Raji (cell line): ENCODE data around the gene MARCO.

Experiments used
- POLR2A ChIP-seq: IDR thresholded peaks from 2 replicates; pipeline ENCODE4 v1.6.1; 2011; ENCODE audit warnings: low read depth, low read length, control low read depth; ENCODE audit not compliant: insufficient read depth

MARCO gene, protein sequence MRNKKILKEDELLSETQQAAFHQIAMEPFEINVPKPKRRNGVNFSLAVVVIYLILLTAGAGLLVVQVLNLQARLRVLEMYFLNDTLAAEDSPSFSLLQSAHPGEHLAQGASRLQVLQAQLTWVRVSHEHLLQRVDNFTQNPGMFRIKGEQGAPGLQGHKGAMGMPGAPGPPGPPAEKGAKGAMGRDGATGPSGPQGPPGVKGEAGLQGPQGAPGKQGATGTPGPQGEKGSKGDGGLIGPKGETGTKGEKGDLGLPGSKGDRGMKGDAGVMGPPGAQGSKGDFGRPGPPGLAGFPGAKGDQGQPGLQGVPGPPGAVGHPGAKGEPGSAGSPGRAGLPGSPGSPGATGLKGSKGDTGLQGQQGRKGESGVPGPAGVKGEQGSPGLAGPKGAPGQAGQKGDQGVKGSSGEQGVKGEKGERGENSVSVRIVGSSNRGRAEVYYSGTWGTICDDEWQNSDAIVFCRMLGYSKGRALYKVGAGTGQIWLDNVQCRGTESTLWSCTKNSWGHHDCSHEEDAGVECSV

DNA sequence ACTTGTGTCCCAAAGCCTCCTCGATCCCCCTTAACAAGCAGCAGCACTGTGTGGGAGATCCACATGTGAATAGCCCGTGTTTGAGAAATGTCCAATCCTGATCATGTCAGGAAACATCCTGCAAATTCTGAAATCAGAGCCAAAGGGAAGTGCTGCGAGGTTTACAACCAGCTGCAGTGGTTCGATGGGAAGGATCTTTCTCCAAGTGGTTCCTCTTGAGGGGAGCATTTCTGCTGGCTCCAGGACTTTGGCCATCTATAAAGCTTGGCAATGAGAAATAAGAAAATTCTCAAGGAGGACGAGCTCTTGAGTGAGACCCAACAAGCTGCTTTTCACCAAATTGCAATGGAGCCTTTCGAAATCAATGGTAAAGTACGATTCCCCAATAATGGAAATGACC lies at the start of gene MARCO:
Gene MARCO (plus strand): TSS at position 164 of the 400 bp plus-strand sequence. CDS start 107 bp downstream, at position 271.
- TF ChIP-seq POLR2A, result no peak

DNA sequence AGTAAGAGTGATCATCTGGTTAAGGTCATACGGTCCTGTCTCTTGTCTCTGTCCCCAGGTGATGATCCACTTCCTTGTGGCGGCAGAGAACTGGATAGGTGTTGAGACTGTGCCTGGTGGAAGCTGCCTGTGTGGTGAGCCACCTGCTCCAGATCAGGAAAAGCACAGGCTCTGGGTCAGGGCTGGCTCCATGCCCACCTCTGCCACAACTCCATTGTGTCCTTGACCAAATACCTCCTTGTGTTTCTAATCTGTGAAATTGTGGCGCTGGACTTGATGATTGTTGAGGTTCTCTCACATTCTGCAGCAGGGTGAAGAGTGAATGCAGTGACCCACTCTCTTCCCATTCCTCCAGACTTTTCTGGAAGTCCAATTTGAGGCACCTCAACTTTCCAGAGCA lies 48.9 kb upstream of the MARCO start:
- TF ChIP-seq POLR2A, result no peak

DNA sequence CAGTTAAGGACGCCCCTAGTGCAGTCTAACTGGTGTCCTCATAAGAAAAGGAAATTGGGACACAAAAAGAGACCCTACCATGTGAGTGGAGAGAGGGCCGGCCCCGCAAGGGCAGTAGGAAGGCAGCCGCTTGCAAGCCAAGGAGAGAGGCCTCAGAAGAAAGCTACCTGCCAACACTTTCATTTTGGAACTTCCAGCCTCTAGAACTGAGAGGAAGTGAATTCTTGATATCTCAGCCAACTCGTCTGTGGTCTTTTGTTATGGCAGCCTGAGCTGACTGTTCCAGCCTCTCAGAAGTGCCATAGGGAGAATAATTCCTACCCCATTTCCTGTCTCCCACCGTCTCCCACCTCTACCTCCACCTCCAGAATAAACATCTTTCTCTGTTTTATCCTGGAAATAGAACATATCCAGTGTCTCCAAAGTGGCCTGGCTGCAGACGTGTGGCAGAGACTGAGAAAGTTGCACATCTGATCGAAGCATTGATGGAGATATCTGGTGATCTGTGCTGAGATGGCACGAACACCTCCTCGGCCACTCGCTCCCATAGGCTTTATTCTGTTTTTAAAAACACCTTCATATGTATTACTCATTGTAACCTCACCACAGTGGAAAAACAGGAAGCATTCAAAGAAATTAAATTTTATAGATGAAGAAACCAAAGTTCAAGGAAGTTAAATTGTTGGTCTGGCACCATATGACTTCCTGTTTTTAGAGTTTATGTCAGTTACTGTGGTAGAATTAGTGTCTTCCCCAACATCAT lies 39.5 kb upstream of the MARCO start:
- no peak for TF ChIP-seq POLR2A

DNA sequence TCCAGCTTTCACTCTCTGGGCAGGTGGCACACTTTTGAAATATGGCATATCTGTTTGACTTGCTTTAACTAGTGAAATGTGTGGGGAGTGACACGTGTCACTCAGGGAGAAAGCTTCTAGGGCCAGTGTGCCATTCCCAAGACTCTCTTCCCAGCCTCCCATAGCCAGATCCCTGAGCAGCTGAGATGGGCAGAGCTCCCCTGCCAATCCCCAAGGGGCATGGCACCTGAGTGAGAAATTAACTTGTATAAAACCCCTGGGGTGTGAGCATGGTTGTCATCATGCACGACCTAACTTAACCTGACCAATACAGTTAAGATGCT lies 39.0 kb upstream of the MARCO start:
- TF ChIP-seq POLR2A, result no peak

DNA sequence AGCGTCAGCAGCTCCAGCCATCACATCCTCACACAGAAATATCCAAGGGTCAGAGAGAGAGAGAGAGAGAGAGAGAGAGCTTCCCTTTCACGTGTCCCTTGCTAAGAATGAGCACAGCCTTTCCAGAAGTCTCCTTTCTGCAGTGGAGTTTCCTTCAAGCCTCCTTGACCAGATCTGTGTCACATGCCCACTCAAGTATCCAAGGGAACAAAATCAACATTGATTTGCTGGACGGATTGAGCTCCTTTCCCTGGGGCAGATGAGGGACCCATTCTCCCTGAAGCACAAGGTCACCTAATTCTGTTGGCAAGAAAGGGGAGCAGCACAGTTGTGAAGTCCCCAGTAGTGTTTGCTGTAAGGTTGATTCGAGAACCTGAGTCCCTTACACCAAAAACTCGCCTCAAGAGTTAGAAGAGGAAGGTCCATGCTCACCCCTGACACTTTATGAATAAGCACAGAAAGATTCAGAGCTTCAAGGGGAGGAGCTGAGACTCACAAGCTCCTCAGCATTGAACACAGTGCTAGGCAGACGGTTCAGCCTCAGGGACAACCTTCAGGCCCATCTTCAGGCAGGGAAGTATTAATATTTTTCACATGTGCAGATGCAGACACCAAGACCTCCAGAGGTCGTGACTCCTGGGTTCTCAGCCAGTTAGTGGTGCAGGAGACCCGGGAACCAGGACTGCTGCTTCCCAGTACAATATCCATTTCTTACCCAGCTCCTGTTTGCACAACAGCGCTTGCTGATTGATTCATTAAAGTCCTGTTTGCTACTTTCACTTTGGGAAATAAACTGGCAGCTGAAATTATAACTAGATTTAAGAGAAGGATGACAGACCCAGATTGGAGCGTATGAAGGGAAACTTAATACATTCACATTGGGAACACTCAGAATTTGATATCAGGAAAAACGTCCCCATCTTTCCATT lies 38.2 kb upstream of the MARCO start:
- no peak for TF ChIP-seq POLR2A

DNA sequence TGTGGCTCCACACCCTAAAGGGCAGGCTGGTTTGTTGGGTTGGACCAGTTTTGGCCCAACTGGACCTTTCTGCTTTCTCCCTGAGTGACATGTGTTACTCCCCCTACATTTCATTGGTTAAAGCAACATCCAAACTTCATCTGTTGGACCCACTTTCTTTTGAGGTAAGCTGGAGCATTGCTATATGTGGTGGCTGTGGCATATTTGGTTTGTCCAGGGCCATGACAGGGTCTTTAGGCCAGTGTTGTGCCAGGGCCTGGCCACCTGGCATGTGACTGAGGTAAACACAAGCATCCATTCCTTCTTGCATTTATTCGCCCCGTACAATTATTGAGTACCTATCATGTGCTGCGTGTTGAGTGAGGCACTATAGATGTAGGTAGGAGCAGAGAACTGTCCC lies 36.8 kb upstream of the MARCO start:
- no peak for TF ChIP-seq POLR2A

DNA sequence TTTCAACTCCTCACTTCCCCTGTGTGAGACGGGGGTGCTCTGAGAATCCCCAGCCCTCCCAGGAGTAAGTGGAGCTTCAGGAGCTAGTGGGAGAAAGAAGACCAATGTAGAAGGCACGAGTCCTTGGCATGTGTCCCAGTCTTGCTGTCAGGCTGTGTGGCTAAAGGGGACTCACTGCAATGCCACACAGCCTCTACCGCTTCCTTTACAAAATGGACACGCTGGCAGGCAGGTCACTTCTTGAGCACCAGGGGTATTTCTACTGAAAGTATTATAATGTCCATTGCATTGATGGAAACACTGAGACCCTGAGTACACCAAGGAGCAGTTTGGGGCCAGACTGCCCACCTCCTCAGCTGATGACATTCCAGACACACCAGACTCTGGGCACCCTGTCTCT lies 35.8 kb upstream of the MARCO start:
- TF ChIP-seq POLR2A, result no peak

DNA sequence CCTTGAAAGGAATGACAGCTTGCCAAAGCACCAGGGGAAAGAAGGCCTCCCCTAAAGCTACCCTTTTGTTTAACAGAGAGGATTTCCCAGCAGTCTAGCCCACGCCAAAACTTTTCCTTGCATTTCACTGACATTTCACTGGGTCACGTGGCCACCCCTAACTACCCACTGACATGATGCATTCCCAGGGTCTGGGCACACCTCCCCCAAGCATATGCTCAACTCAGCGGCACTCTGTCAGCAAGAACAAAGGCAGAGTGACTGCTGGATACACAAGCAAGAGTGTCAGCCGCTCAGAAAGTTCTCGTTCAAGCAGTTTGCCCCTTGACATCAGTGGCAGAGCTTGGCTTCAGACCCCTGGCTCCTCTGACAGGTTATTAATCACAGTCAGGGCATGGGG lies 34.2 kb upstream of the MARCO start:
- TF ChIP-seq POLR2A, result no peak

DNA sequence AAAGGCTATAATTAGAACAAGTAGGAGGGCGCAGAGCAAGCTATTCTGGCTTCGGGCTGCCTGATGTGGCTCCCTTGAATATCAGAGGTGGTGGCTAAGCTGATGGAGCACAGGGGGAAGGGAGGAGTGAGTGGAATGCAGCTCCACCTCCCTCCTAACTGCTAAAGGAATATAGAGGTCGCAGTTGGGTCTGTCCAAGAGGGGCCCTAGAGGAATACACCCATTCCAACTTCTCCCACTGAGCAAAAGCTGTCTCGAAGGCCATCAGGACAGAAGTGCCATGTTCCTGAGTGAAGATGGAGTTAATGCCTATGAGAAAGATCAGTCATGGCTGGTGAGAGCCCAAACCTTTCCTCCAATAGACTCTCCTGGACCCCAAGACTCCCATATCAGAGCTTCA lies 32.8 kb upstream of the MARCO start:
- TF ChIP-seq POLR2A, result no peak

DNA sequence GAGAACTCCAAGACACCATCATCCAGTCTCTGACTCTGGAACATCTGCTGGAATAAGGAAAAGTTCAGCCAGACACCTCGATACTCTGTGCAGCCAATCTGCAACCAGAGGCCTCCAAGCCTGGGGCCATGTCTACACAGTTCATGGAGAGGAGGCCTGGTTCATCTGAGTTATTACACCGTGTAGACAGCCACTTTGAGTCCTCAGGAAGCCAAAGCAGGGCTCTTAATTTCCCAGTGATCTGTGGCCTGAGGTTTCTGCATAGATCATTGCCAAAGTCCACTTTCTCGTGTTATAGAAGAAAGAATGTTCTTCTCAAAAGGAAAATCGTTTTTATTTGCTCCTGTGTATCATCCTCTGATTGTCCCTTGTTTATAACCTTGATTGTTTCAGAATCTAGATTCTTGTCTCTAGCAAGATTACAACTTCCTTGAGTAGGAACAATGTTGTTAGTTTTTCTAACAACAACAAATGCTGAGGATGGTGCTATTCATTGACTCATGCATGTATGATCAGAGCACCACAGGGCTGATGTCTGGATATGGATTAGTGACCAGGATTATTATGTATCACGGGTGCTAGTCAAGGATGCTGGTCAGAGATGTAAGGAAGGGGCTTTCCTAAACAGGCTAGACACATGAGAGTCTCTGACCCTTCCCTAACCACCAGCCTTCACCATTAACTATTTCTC lies 30.7 kb upstream of the MARCO start:
- TF ChIP-seq POLR2A, result no peak

DNA sequence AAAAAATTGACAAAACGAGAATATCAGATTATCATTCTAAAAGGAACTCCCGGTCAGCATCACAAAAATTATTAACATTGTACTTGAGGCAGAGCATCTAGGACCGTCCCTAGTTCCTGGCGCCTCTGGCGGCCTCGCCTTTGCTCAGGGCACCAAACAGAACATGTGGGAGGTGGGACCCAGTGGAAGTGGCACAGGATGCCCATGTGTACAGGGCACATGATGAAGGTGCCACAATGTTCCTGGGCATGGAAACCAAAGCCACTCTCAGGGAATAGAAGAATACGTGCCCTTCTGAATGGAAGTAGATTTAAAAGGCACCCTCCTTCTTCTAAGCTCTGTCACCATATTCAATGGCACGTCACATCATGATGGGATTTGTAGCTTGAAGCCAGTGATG lies 30.1 kb upstream of the MARCO start:
- no peak for TF ChIP-seq POLR2A

DNA sequence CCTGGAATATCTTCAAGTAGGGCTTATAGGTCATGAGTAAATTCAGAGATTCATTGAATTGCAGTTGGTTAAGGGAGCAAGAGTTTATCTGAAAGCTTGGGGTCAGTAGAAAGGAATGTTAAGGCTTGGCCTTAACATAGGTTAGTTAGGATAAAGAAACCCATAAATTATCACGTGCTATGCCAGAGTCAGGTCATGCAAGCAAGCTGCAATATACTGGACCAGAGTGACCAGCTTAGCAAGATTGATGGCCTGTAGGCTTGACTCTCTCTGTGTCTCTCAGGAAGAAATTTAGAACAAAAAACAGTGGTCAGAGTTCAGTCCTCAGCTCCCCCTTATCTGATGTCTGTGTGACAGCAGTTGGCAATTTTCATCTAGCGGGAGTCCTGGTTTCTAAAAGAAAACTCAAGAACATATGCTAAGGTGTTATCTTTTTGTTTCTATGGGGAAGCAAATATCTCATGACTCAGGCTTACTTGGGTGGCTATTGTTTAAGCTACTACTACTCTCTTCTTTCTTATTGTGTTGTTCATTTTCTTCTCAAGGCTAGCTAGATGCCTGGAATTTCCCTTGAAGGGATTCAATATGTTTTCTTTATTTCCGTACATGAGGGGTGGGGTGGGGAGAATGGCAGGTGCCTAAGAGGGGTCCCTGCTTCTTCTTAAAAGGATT lies 28.7 kb upstream of the MARCO start:
- no peak for TF ChIP-seq POLR2A

DNA sequence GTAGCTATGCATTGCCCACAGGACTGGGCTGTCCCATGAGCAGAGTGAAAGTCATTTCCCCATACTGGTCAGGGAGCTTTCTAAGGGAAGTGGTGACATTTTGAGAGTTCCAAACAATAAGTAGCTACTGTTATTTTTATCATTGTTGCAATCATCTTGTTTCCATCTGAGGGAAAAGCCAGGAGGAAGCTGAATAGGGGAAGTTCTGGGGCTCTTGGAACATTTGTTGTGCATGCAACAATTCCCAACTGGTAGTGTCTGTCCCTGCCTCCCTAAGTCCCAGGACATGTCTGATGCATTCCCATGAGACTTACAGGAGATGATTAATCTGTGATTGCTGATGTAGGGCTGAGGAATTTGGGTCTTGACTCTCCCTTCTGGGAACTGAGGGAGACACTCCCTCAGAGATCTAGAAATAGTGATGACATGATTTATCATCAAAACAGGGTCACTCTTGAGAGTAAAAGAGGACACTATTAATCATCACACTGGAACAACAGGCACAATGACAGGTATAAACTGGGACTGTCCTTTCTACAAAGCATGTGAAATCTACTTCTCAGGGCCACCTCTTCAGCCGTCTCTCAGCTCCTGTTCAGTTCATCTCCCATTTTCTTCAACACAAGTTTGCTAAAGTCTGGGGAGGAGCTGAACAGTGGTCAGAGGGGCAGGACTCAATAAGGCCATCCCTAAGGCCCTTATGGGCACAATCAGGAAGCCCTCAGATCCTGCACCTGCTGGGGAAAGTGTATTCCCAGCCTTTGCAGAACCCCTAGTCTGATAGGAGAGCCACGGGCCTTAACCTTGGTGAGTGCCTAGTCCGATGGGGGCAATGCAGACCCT lies 28.0 kb upstream of the MARCO start:
- TF ChIP-seq POLR2A, result no peak
